PFSK-1 (cell line): ENCODE data around the gene MMP15.

Experiments
- FOXP2 ChIP-seq: optimal IDR thresholded peaks from 2 replicates; pipeline ENCODE3; 2011; ENCODE audit warnings: borderline replicate concordance, control low read depth, inconsistent platforms; ENCODE audit not compliant: insufficient read depth; ENCODE audit errors: extremely low read length, extremely low read depth
- POLR2AphosphoS5 ChIP-seq: IDR thresholded peaks from 2 replicates; pipeline ENCODE4 v1.6.1; 2012; ENCODE audit warnings: low read depth, mild to moderate bottlenecking, control low read depth, low read length, moderate library complexity
- REST ChIP-seq, 2 experiments: IDR thresholded peaks; 2 replicates each; pipeline versions ENCODE4 v1.6.1 to v1.8.0; 2011 to 2012; ENCODE audit warnings: low read depth in 2 of 2, low read length in 2 of 2, control low read depth in 1 of 2, inconsistent platforms in 1 of 2, mild to moderate bottlenecking in 1 of 2, moderate library complexity in 1 of 2; ENCODE audit not compliant: insufficient read depth in 1 of 2
- SIN3A ChIP-seq: IDR thresholded peaks from 2 replicates; pipeline ENCODE4 v1.6.1; 2012; ENCODE audit warnings: mild to moderate bottlenecking, low read length, moderate library complexity, borderline replicate concordance; ENCODE audit not compliant: insufficient read depth
- TAF1 ChIP-seq: IDR thresholded peaks from 2 replicates; pipeline ENCODE4 v1.6.1; 2012; ENCODE audit warnings: low read length, control low read depth, borderline replicate concordance; ENCODE audit not compliant: insufficient read depth

The MMP15 gene

GRCh38 chr16:58048494-58049231 is 23.1 kb downstream of the MMP15 start:
- TF ChIP-seq SIN3A = no peak
- TF ChIP-seq REST (IDR thresholded peaks at IDR 0.05; ENCODE audit: insufficient read depth in 1 of 2, low read depth in 2 of 2, low read length in 2 of 2) = no peak
- TF ChIP-seq FOXP2 = no peak
- no peak for TF ChIP-seq TAF1
- TF ChIP-seq POLR2AphosphoS5 = no peak

- TF ChIP-seq TAF1 (no peak), POLR2AphosphoS5 (no peak), SIN3A (no peak), REST (IDR thresholded peaks at IDR 0.05; ENCODE audit: insufficient read depth in 1 of 2, low read depth in 2 of 2, low read length in 2 of 2) (no peak), FOXP2 (no peak)
Measured at GRCh38 chr16:58049232-58050185, 24.0 kb downstream of the MMP15 start.

GRCh38 chr16:58051296-58051695 is 25.7 kb downstream of the MMP15 start:
- no peak for TF ChIP-seq TAF1

DNA sequence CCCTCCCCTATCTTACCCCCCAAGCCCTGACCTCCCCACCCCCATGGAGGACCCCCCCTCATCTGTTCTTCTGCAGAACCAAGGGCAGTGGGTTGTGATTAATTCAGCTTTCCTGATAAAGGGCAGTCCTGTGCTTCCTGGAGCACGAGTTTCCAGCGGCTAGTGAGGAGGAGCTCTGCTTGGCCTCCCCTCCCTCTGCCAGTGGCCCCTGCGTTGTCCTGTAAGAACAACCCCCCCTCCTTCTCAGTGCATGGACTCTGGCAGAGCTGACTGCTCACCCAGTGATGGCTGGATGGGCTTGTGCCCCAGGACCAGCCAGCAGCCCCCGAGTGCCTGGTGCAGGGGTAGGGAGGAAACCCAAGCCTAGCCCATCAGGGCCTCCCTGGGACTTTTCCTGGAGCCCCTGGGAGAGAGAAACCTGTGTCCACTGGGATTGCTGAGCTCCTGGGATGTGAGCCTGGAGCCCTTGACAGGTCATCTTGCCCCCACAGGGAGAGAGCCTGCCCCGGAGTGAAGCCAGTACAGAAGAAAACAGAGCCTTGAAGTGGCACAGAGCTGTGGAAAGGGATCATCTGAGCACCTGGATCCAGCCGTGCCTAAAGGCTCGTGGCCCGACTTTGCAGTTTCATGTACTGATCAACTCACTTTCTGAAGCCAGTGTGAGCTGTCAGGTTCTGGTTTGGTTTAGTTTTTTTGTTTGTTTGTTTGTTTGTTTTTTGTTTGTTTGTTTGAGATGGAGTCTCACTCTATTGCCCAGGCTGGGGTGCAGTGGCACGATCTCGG is 26.5 kb downstream of the MMP15 start:
- TF ChIP-seq TAF1 (no peak), POLR2AphosphoS5 (no peak), FOXP2 (no peak), REST (IDR thresholded peaks at IDR 0.05; ENCODE audit: insufficient read depth in 1 of 2, low read depth in 2 of 2, low read length in 2 of 2) (no peak), SIN3A (no peak)

DNA sequence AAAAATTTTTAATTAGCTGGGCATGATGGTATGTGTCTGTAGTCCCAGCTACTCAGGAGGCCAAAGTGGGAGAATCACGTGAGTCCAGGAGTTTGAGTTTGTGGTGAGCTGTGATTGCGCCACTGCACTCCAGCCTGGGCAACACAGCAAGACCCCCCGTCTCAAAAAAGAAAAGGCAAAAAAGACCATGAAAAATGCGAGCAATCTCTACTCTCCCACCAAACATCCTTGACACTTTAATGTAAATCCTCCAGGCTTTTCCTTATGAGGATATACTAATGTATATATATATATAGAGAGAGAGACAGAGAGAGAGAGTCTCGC is 28.1 kb downstream of the MMP15 start:
- TF ChIP-seq POLR2AphosphoS5 (no peak), TAF1 (no peak), REST (IDR thresholded peaks at IDR 0.05; ENCODE audit: insufficient read depth in 1 of 2, low read depth in 2 of 2, low read length in 2 of 2) (no peak)
